Right lobe of liver (tissue), 4 donors: ENCODE results near the gene TLR10.

ENCODE experiments used
- CTCF ChIP-seq, 4 donors: fragments of 200-600 bp in 3 of 4; fragments of 450-650 bp in 1 of 4; IDR thresholded peaks; one replicate each; pipeline versions ENCODE4 v1.5.1 to v1.8.0; 2016 to 2022; ENCODE audit warnings: antibody characterized with exemption in 4 of 4, mild to moderate bottlenecking in 2 of 4
- POLR2A ChIP-seq: fragments of 450-650 bp; IDR thresholded peaks from one replicate; pipeline ENCODE4 v1.6.1; 2017; ENCODE audit warnings: antibody characterized with exemption, mild to moderate bottlenecking
- donor health status: DM: no; HTN: no; CAD: no.
- donor health status: DM: no; HTN: no; CAD: no.
- donor health status: DM: no; HTN: yes; CAD: no.

- no peak for TF ChIP-seq POLR2A
- TF ChIP-seq CTCF (IDR thresholded peaks at IDR 0.05), result peak; percentile 62 to 70 (median 65)
Measured at GRCh38 chr4:38804654-38805295, 22.0 kb upstream of the TLR10 start, which contains the start of gene TLR1.
